H1 (cell line): Measurements from ENCODE around the gene GANAB. TPM values are rescaled to one million over a fixed set of nuclear protein-coding genes. Genes with fewer than 3 reads are reported as not detected.

Source experiments
- CTCF ChIA-PET: fragments of 300-600 bp; sonication (Branson Sonifier 250); formaldehyde crosslinking; loops from one replicate; lab custom pipeline; 2021; ENCODE audit not compliant: partially characterized antibody; lab: Charles Lee
- POLR2A ChIA-PET: fragments of 300-600 bp; sonication (Branson Sonifier 250); formaldehyde crosslinking; loops from one replicate; lab custom pipeline; 2021; ENCODE audit warnings: inconsistent platforms; ENCODE audit not compliant: partially characterized antibody; lab: Charles Lee
- DNase-seq, 2 experiments: peaks; one replicate each; pipeline versions ENCODE4 v3.0.0 to v3.0.0-alpha.2; 2010 to 2022; ENCODE audit warnings: low spot score in 2 of 2, low read depth in 1 of 2, mixed read lengths in 1 of 2
- FAIRE-seq: peaks from 2 replicates; lab custom pipeline; 2011; peaks lifted over from hg19 to GRCh38; lab: Jason Lieb, UNC
- H2AFZ ChIP-seq: 2 replicates; pipeline ENCODE4 v1.8.1; 2012; ENCODE audit warnings: low read length, inconsistent platforms
- H2AK5ac ChIP-seq: 2 replicates; pipeline ENCODE4 v1.6.1; 2013; ENCODE audit warnings: low read depth, low read length
- H2BK120ac ChIP-seq: replicated peaks from 2 replicates; pipeline ENCODE3; 2013; ENCODE audit warnings: low read depth, low read length, inconsistent platforms
- H2BK12ac ChIP-seq: 2 replicates; pipeline ENCODE4 v1.6.1; 2013; ENCODE audit warnings: low read depth, low read length
- H2BK15ac ChIP-seq: 2 replicates; pipeline ENCODE4 v1.6.1; 2013; ENCODE audit warnings: low read length
- H2BK20ac ChIP-seq: 2 replicates; pipeline ENCODE4 v1.6.1; 2013; ENCODE audit warnings: low read length
- H2BK5ac ChIP-seq: 2 replicates; pipeline ENCODE4 v1.6.1; 2013; ENCODE audit warnings: low read depth, low read length
- H3K14ac ChIP-seq: 2 replicates; pipeline ENCODE4 v1.6.1; 2013; ENCODE audit warnings: inconsistent platforms; ENCODE audit not compliant: insufficient read length
- H3K18ac ChIP-seq: 2 replicates; pipeline ENCODE4 v1.6.1; 2013; ENCODE audit warnings: low read length; ENCODE audit errors: extremely low read depth
- H3K23ac ChIP-seq: 2 replicates; pipeline ENCODE4 v1.6.1; 2013; ENCODE audit warnings: inconsistent platforms; ENCODE audit not compliant: insufficient read length
- H3K23me2 ChIP-seq: 2 replicates; pipeline ENCODE4 v1.6.1; 2013; ENCODE audit warnings: low read depth, low read length
- H3K27ac ChIP-seq: 2 replicates; pipeline ENCODE4 v1.6.1; 2011; ENCODE audit warnings: low read depth, low read length, inconsistent platforms
- H3K27me3 ChIP-seq, 4 experiments: replicated peaks in 1 of 4; 1 replicate in 1 of 4; 2 replicates in 3 of 4; pipeline versions ENCODE4 v1.6.1 to v1.8.1; 2011 to 2013; ENCODE audit warnings: low read length in 3 of 4, mild to moderate bottlenecking in 3 of 4, inconsistent platforms in 2 of 4, mixed read lengths in 2 of 4, moderate library complexity in 1 of 4; ENCODE audit not compliant: control insufficient read depth in 3 of 4, insufficient read depth in 3 of 4; ENCODE audit errors: extremely low read depth in 1 of 4
- H3K36me3 ChIP-seq, 4 experiments: 2 replicates each; pipeline versions ENCODE4 v1.6.1 to v1.8.1; 2011 to 2013; ENCODE audit warnings: mild to moderate bottlenecking in 4 of 4, low read length in 3 of 4, moderate library complexity in 2 of 4, control low read depth in 1 of 4, inconsistent platforms in 1 of 4; ENCODE audit not compliant: insufficient read depth in 4 of 4, control insufficient read depth in 2 of 4
- H3K4ac ChIP-seq: replicated peaks from 2 replicates; pipeline ENCODE3; 2013; ENCODE audit warnings: low read length, low read depth, mixed read lengths, inconsistent platforms; ENCODE audit not compliant: insufficient read length
- H3K4me1 ChIP-seq, 4 experiments: replicated peaks in 1 of 4; 1 replicate in 1 of 4; 2 replicates in 3 of 4; pipeline versions ENCODE4 v1.6.1 to v1.8.1; 2011 to 2013; ENCODE audit warnings: low read length in 3 of 4, inconsistent platforms in 2 of 4, mixed read lengths in 1 of 4; ENCODE audit not compliant: insufficient read depth in 4 of 4, control insufficient read depth in 3 of 4
- H3K4me2 ChIP-seq, 2 experiments: 2 replicates each; pipeline versions ENCODE4 v1.6.1 to v1.8.1; 2011 to 2013; ENCODE audit warnings: low read depth in 2 of 2, low read length in 2 of 2, control low read depth in 1 of 2, inconsistent platforms in 1 of 2, mild to moderate bottlenecking in 1 of 2; ENCODE audit not compliant: insufficient read depth in 1 of 2
- H3K4me3 ChIP-seq, 4 experiments: fragments of 200-600, 300-600 bp in 1 of 4; sonication (generic), shearing (Covaris generic), sonication (Bioruptor Twin) in 1 of 4; 2 replicates each; pipeline versions ENCODE4 v1.5.1 to v1.8.1; 2011 to 2016; ENCODE audit warnings: low read length in 4 of 4, low read depth in 3 of 4, control low read depth in 2 of 4, inconsistent platforms in 2 of 4, mild to moderate bottlenecking in 2 of 4, mixed read lengths in 1 of 4, moderate library complexity in 1 of 4; ENCODE audit not compliant: insufficient read depth in 2 of 4; ENCODE audit errors: extremely low read depth in 1 of 4
- H3K56ac ChIP-seq: replicated peaks from 2 replicates; pipeline ENCODE3; 2013; ENCODE audit warnings: low read depth, mild to moderate bottlenecking, mixed read lengths, low read length, inconsistent platforms; ENCODE audit not compliant: insufficient read length
- H3K79me1 ChIP-seq: 2 replicates; pipeline ENCODE4 v1.6.1; 2013; ENCODE audit warnings: low read depth, low read length, control low read depth
- H3K79me2 ChIP-seq, 2 experiments: 2 replicates each; pipeline versions ENCODE4 v1.6.1 to v1.8.1; 2012 to 2013; ENCODE audit warnings: low read length in 2 of 2, mild to moderate bottlenecking in 2 of 2, inconsistent platforms in 1 of 2; ENCODE audit not compliant: insufficient read depth in 2 of 2, control insufficient read depth in 1 of 2
- H3K9ac ChIP-seq, 4 experiments: replicated peaks in 1 of 4; 1 replicate in 1 of 4; 2 replicates in 3 of 4; pipeline versions ENCODE4 v1.6.1 to v1.8.1; 2011 to 2013; ENCODE audit warnings: low read depth in 3 of 4, low read length in 3 of 4, control low read depth in 2 of 4, mild to moderate bottlenecking in 2 of 4, moderate library complexity in 2 of 4, inconsistent platforms in 1 of 4; ENCODE audit errors: extremely low read depth in 1 of 4
- H3K9me3 ChIP-seq, 2 experiments: 2 replicates each; pipeline versions ENCODE4 v1.6.1 to v1.8.1; 2012 to 2013; ENCODE audit warnings: mild to moderate bottlenecking in 2 of 2, moderate library complexity in 2 of 2, control low read depth in 1 of 2, inconsistent platforms in 1 of 2, low read depth in 1 of 2, low read length in 1 of 2, mixed read lengths in 1 of 2; ENCODE audit not compliant: insufficient read depth in 2 of 2
- H4K20me1 ChIP-seq, 2 experiments: replicated peaks in 1 of 2; 2 replicates each; pipeline versions ENCODE3 to v1.8.1; 2011 to 2013; ENCODE audit warnings: inconsistent platforms in 2 of 2, low read length in 2 of 2, mild to moderate bottlenecking in 1 of 2; ENCODE audit not compliant: insufficient read depth in 2 of 2, control insufficient read depth in 1 of 2
- H4K5ac ChIP-seq: 2 replicates; pipeline ENCODE4 v1.6.1; 2013; ENCODE audit warnings: low read length, low read depth, mixed read lengths, inconsistent platforms; ENCODE audit not compliant: insufficient read length
- H4K8ac ChIP-seq: 2 replicates; pipeline ENCODE4 v1.8.0; 2013; ENCODE audit warnings: mild to moderate bottlenecking, moderate library complexity, low read length, inconsistent platforms; ENCODE audit not compliant: insufficient read depth; ENCODE audit errors: extremely low read depth
- H4K91ac ChIP-seq: replicated peaks from 2 replicates; pipeline ENCODE3; 2013; ENCODE audit warnings: low read length, mixed read lengths, inconsistent platforms; ENCODE audit not compliant: insufficient read length
- ATF3 ChIP-seq: IDR thresholded peaks from 2 replicates; pipeline ENCODE4 v1.6.1; 2011; ENCODE audit warnings: low read depth, mild to moderate bottlenecking, low read length; ENCODE audit not compliant: insufficient read depth
- EGR1 ChIP-seq: IDR thresholded peaks from 2 replicates; pipeline ENCODE4 v1.6.1; 2011; ENCODE audit warnings: low read depth, low read length, borderline replicate concordance
- EP300 ChIP-seq, 2 experiments: IDR thresholded peaks; 1 replicate in 1 of 2; 2 replicates in 1 of 2; pipeline ENCODE4 v1.6.1; 2011 to 2012; ENCODE audit warnings: low read depth in 2 of 2, low read length in 2 of 2, mild to moderate bottlenecking in 2 of 2, borderline replicate concordance in 1 of 2, inconsistent platforms in 1 of 2, moderate library complexity in 1 of 2
- GTF2F1 ChIP-seq: IDR thresholded peaks from 2 replicates; pipeline ENCODE4 v1.6.1; 2012; ENCODE audit warnings: low read depth, low read length, improper control_type of control experiment, borderline replicate concordance
- HDAC2 ChIP-seq, 2 experiments: fragments of 300-600 bp in 1 of 2; sonication (generic) in 1 of 2; IDR thresholded peaks; 2 replicates each; pipeline ENCODE4 v1.6.1; 2011 to 2012; ENCODE audit warnings: low read depth in 2 of 2, low read length in 2 of 2, mild to moderate bottlenecking in 2 of 2, moderate library complexity in 2 of 2, borderline replicate concordance in 1 of 2, inconsistent platforms in 1 of 2
- NRF1 ChIP-seq: IDR thresholded peaks from 2 replicates; pipeline ENCODE4 v1.6.1; 2011; ENCODE audit warnings: mild to moderate bottlenecking, low read depth, low read length, improper control_type of control experiment
- WGBS, 2 experiments: shearing (Covaris generic) in 1 of 2; methylation state at CpG; one replicate each; pipeline versions ENCODE4 v1.1.6 to v1.1.7; 2013 to 2015; ENCODE audit warnings: low lambda C conversion rate in 2 of 2, mixed read lengths in 2 of 2, inconsistent platforms in 1 of 2, low coverage in 1 of 2, missing lambda C conversion rate in 1 of 2; ENCODE audit not compliant: insufficient replicate concordance in 2 of 2, insufficient coverage in 1 of 2, insufficient read length in 1 of 2; ENCODE audit errors: extremely low coverage in 1 of 2, missing lambda C conversion rate in 1 of 2; 5-methylcytosine and 5-hydroxymethylcytosine counted together
- polyA plus RNA-seq, 7 experiments: library from polyadenylated mRNA; depleted of rRNA in 3 of 7; stranded (reverse) in 5 of 7; unstranded in 2 of 7; fragments of >200 nt in 5 of 7; fragments of 200-250 nt in 2 of 7; gene quantifications; 1 replicate in 5 of 7; 2 replicates in 1 of 7; 4 replicates in 1 of 7; pipeline versions ENCODE4 v1.2.1 to v1.2.3, GENCODE V29; 2011 to 2013; ENCODE audit warnings: missing spikeins in 2 of 7, mixed read lengths in 2 of 7
- total RNA-seq: library from RNA; stranded (reverse); fragmentation: NEBNext Ultra II Directional; extraction: Animal tissue kit (Norgen Biotek cat#: 25700); gene quantifications from 2 replicates; pipeline ENCODE4 v1.2.1, GENCODE V29; 2021
- TF ChIP-seq, protein P1 (sequence below): IDR thresholded peaks from 2 replicates; pipeline ENCODE4 v1.6.1; 2012; ENCODE audit warnings: inconsistent platforms

GANAB gene
- total and polyA plus RNA-seq, 2 of the 8 experiments (the other 6 are each of a cell fraction or from before 2014, with no cell fraction given): 289 to 330 TPM

GRCh38 chr11:62678770-62679696, 32.6 kb upstream of the GANAB start, which contains the start of gene UBXN1:
Gene UBXN1, minus strand, starts transcription at chr11:62679073. Its CDS starts 150 bp downstream, at chr11:62678923.
- Histone ChIP-seq H2AFZ (peak within 1 kb of the TSS; percentile 93; the same call in 1 of the 2 replicates), H2BK20ac (no peak within 1 kb of the TSS), H3K18ac (peak within 1 kb of the TSS; percentile 75; the same call in 1 of the 2 replicates), H3K56ac (peak within 1 kb of the TSS; percentile 40), H4K8ac (peak within 1 kb of the TSS; percentile 74), H3K36me3 (peaks cover 5 to 22% (median 7%) of the 10 kb centered on the region in 4 experiments; a peak in 5 of 8 replicates), H3K9ac (peak within 1 kb of the TSS; percentile 77 to 90 (median 88)), H3K4me2 (peak within 1 kb of the TSS; percentile 74 to 86), H3K4me1 (peaks cover 2 to 8% (median 4%) of the 10 kb centered on the region in 4 experiments; a peak in 4 of 7 replicates), H2BK12ac (no peak within 1 kb of the TSS), H2BK15ac (no peak within 1 kb of the TSS), H4K20me1 (peaks cover 0 to 1% of the 10 kb centered on the region in 2 experiments), H3K4me3 (peak within 1 kb of the TSS; percentile 78 to 98 (median 88)), H2BK5ac (peak within 1 kb of the TSS; percentile 91), H3K4ac (no peak within 1 kb of the TSS), H3K79me1 (peaks cover 2% of the 10 kb centered on the region), H4K5ac (peak within 1 kb of the TSS; percentile 44), H2AK5ac (no peak within 1 kb of the TSS), H3K14ac (no peak within 1 kb of the TSS), H3K9me3 (no peaks in the 10 kb centered on the region), H4K91ac (no peak within 1 kb of the TSS), H3K23me2 (peaks cover 3% of the 10 kb centered on the region; the same call in 1 of the 2 replicates), H2BK120ac (no peak within 1 kb of the TSS), H3K27me3 (no peaks in the 10 kb centered on the region), H3K27ac (peak within 1 kb of the TSS; percentile 68), H3K23ac (no peak within 1 kb of the TSS), H3K79me2 (peaks cover 0 to 14% of the 10 kb centered on the region in 2 experiments; a peak in 2 of 4 replicates)
- POLR2A ChIA-PET: interaction anchor here (0.6 to 61.4 kb wide), 6 partner anchors 12 to 177 kb away, joined by 3 to 2041 read pairs (median 5); partner anchors contain the start of genes BSCL2, C11orf98, CSKMT and GANAB
- peak in 1 of 2 experiments; percentile 88 for DNase-seq
- FAIRE-seq: no peak
- CTCF ChIA-PET: interaction anchor here (0.6 to 8.2 kb wide), 6 partner anchors 8 to 28 kb away, joined by 3 to 114 read pairs (median 10); partner anchors contain the start of genes BSCL2, GNG3, LBHD1 and LRRN4CL
- 12% methylated on average over 53 of the region's 55 CpGs; no CpG with 5 or more reads in 1 of the 2 experiments for WGBS, 2 experiments
- peak; percentile 88 for TF ChIP-seq ATF3
- 0 out of 2 replicates have a peak, but pooled peaks have one; percentile 26 for TF ChIP-seq GTF2F1
- TF ChIP-seq, protein P1, sequence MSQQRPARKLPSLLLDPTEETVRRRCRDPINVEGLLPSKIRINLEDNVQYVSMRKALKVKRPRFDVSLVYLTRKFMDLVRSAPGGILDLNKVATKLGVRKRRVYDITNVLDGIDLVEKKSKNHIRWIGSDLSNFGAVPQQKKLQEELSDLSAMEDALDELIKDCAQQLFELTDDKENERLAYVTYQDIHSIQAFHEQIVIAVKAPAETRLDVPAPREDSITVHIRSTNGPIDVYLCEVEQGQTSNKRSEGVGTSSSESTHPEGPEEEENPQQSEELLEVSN: peak; percentile 73
- peak; percentile 80 for TF ChIP-seq EGR1
- TF ChIP-seq HDAC2 (IDR thresholded peaks at IDR 0.05; ENCODE audit: borderline replicate concordance in 1 of 2, low read depth in 2 of 2, low read length in 2 of 2): peak in 1 of 2 experiments; percentile 81; a peak in 1 of 4 replicates
- TF ChIP-seq EP300 (IDR thresholded peaks at IDR 0.05; ENCODE audit: borderline replicate concordance in 1 of 2, low read depth in 2 of 2, low read length in 2 of 2): no peak
- TF ChIP-seq NRF1: no peak
